Loucy (cell line): ENCODE data around the gene SPRR2B.
"Not testable (repeated sequence)": the region's sequence is repeated elsewhere in the genome, so short reads cannot be mapped to it uniquely, and the experiment has no call there.

ENCODE experiments used
- CTCF ChIP-seq: fragments of 200-600 bp; sonication (generic); conservative IDR thresholded peaks from 2 replicates; pipeline ENCODE4 v1.5.1; 2014; ENCODE audit warnings: mild to moderate bottlenecking, antibody characterized with exemption, low read length
- EZH2phosphoT487 ChIP-seq: fragments of 200-600 bp; IDR thresholded peaks from 2 replicates; pipeline ENCODE4 v1.6.1; 2018; ENCODE audit warnings: antibody characterized with exemption, mild to moderate bottlenecking, moderate library complexity, borderline replicate concordance

GRCh38 chr1:153022340-153022739, 49.1 kb downstream of the SPRR2B start:
- TF ChIP-seq CTCF, EZH2phosphoT487: not testable (repeated sequence)
